GM21423 (cell line): Measurements from ENCODE around the gene FAM89B.
A peak's percentile ranks its signal among the peaks of the same experiment; 100 is the strongest.
"Not testable (repeated sequence)": the region's sequence is repeated elsewhere in the genome, so short reads cannot be mapped to it uniquely, and the experiment has no call there.

Experiments used
- ATAC-seq: cut with Tn5 transposase; IDR thresholded peaks from one replicate; pipeline ENCODE4 v1.9.1; 2021; ENCODE audit warnings: mild to moderate bottlenecking, moderate library complexity; ENCODE audit not compliant: unreplicated experiment

Gene FAM89B

GRCh38 chr11:65556470-65557279, 15.7 kb upstream of the FAM89B start:
- ATAC-seq = no peak

DNA sequence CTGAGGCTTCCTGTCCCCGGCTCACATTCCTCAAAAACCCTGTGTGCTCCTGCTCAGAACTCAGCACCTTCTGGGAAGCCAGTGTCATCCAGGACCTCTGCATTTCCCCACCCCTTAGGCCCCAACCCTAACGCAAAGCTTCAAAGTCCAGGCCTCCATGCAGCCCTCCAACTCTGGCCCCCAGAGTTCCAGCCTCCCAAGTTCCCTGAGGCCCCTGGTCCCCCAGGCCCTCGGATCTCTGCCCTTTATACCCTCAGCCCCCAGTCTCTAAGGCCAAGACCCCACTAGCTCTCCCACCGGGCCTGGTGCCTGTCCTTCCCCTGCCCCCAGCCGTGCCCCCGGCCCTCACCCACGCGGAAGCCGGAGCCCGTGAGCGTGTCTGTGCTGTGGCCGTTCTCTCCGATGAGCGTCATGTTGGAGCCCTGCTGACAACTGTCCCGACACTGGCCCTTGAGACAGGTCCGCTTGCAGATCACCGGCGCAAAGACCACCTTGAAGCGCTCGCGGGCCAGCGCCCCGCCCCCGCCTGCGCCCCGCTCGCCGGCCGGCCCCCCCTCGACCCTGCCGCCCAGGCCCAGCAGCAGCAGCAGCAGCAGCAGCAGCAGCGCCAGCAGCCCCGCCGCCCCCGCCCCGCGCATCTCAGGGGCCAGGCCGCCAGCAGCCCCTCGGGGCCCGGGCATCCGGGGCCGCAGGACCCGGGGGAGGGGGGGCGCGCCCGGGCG, 14.9 kb upstream of the FAM89B start:
- ATAC-seq = no peak

- ATAC-seq = no peak
Observed at GRCh38 chr11:65558002-65558929, 14.1 kb upstream of the FAM89B start, which contains the start of gene LTBP3. Gene LTBP3, minus strand, starts transcription at chr11:65558359. Its CDS starts 400 bp downstream, at chr11:65557959.

- no peak for ATAC-seq
Observed at GRCh38 chr11:65558930-65559509, 13.3 kb upstream of the FAM89B start.

DNA sequence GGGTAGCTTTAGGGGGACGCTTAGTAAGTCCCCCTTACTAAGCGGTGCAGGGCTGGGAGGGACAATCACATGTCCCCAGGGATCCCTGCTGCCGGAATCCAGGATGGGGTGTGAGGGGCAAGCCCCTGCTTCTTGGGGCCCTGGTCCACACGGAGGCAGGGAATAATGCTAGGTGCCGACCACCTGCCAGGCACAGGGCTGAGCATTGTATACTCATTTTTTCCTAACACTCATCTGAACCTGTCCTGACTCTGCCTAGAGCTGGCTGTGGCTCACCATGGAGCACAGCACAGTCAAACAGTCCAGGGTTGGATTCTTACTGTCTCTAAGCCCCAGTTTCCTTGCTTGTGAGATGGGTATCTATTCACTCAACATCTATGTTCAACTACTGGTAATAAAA, 12.8 kb upstream of the FAM89B start:
- no peak for ATAC-seq

GRCh38 chr11:65559951-65560537, 12.3 kb upstream of the FAM89B start:
- no peak for ATAC-seq

DNA sequence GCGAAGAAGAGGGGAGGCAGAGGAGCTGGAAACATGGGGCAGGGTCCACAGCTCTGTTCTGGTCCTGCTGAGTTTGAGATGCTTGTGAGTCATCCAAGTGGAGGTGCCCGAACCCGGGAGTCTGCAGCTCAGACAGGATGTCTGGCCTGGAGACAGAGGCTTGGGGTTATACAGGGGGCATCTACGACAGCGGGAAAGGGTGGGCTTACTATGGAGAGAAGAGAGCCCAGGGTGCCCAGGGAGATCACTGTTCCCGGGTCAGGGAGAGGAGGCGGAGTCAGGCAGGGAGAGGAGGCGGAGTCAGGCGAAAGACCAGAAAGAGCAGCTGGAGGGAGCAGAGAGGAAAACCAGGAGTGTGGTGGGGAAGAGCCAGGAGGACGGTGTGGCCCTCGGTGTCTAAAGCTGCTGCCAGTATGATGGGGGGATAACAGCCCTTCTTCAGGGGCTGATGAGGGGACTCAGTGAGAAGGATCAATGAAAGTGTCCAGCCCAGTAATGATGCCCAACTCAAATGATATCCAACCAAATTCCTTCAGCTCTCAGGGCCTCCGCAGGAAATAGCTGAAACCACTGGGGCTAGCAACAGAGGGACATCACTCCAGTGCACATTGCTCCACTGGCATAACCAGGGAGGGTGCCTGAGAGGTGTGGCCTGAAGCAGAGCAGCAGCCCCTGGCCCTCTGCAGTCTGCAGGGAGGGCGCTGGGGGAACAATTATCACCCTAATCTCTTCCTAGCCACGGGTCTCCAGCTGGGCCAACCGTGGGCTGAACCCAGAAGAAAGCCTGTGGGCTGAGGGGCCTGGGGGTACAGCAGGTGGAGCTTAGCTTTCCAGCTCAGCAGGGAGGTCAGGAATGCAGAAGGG, 11.6 kb upstream of the FAM89B start:
- no peak for ATAC-seq

DNA sequence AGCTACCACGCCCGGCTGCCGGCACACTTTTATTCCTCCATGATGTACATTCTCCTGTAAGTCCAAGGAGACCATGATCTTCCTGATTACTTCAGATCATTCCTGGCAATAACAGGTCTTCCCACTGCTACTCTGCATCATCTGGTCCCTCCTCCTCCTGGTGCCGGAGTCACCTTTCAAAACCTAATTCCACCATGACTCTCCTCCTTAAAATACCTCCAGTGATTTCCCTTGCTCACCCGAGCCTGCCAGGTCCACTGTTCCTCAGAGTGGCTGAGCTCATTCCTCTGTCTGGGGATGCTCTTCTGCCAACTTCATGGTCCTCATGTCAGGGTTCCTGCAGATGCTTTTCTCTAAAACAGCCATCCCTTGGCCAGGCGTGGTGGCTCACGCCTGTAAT, 10.3 kb upstream of the FAM89B start:
- ATAC-seq = no peak

GRCh38 chr11:65562788-65563187, 9.6 kb upstream of the FAM89B start:
- ATAC-seq = no peak

GRCh38 chr11:65563601-65564000, 8.7 kb upstream of the FAM89B start:
- no peak for ATAC-seq

GRCh38 chr11:65564879-65565559, 7.3 kb upstream of the FAM89B start:
- ATAC-seq = not testable (repeated sequence)

- no peak for ATAC-seq
Observed at GRCh38 chr11:65565624-65566453, 6.5 kb upstream of the FAM89B start.

DNA sequence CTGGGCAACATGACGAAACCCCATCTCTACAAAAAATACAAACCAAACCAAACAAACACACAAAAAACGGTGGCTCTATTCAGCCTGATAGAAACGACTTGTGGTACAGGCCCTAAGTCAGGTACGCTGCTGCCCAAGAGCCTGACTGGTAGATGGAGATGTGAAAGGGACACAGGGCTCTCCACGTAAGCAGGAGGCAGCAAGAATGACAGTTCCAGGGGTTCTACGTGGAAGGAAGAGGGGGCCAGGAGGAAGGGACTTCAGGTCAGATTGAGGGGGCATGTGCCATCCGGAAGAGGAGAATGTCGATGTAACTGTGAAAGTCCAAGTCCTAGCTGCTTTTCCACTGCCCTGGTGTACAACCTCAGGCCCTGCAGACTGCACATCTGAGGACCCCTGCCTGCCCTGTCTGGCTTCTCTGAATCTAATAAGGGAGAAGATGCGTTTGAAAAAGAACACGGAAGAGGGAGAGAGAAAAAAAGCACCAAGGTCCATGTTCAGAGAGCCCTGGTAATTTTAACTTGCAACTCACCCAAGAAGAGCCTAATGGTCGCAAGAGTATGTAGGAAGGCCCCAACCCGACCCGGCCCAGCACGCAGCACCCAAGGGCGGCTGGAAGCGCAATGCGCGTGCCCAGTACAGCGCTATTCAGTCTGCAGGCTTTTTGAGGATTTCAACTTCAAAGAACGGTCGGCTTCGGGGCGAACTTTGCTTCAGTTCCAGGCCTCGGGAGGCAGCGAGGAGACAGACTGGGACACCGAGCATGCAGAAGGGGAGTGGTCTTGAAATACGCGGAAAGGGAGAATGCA, 3.0 kb upstream of the FAM89B start:
- ATAC-seq = peak; percentile 2

DNA sequence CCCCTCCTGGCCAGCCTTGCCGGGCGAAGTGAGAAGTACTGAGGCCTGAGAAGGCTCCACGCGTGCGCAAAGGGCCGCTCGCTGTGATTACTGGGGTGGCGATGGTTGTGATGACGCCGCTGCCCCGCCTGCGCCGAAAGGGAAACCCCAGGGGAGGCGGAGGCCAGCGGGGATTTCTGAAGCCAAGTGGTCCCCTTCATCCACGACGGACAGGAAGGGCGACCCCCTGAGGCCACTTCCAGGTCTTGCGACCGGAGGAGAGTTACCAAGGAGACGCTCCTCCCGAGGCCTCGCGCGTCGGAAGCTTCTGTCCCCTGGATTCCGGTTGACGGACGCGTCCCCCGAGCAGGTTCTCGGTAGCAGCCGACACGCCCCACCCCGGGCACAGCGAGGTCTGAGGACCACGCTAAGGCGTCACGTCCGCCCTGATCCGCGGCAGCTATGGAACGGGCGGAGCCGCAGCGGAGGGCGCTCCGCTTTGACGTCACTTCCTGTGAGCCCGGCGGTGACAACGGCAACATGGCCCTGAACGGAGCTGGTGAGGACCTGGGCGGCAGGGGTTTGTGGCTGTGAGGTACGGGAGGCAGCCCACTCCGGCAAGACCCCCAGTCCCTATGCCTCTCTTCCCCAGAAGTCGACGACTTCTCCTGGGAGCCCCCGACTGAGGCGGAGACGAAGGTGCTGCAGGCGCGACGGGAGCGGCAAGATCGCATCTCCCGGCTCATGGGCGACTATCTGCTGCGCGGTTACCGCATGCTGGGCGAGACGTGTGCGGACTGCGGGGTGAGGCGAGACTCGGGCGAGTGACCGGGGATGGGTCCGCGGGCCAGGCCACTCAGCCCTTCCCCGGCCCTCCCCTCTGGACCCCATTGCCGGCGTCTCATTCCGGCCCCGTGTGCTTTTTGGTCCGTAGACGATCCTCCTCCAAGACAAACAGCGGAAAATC, 2.1 kb upstream of the FAM89B start, which contains the start of gene ZNRD2:
Gene ZNRD2 (plus strand): TSS at position 505 of the 946 bp plus-strand sequence. CDS start 15 bp downstream, at position 520.
- ATAC-seq = peak; percentile 54

GRCh38 chr11:65571420-65571819, 918 bp upstream of the FAM89B start:
- ATAC-seq = no peak

DNA sequence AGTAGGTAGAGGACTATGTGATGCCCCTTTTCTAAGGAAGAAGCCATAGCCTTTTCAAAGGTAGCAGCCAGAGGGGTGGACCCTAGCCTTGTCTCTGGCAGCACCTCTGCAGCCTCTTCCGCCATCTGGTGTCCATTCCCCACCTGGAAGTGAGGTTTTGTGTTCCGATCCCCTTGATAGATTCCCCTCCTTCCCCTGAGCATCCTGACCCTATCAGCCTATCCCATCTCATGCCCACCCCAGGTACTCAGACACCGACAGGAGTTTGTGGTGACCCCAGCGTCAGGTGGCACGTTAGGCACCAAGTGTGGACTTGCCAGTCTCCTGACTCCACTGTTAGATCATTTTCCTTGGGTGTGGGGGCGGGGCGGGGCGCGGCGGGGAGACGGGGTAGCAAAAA, 398 bp upstream of the FAM89B start:
- no peak for ATAC-seq
